NCI-H510A (cell line): ENCODE measurements around the gene TRAF6.
"Not testable (repeated sequence)": the region's sequence is repeated elsewhere in the genome, so short reads cannot be mapped to it uniquely, and the experiment has no call there.

Experiments
- DNase-seq: peaks from one replicate; lab custom pipeline; 2025; lab: John Stamatoyannopoulos, UW

The TRAF6 gene

GRCh38 chr11:36493332-36493731, 16.7 kb downstream of the TRAF6 start:
- no peak for DNase-seq

GRCh38 chr11:36492724-36493304, 17.3 kb downstream of the TRAF6 start:
- DNase-seq: no peak

- DNase-seq: no peak
Observed at GRCh38 chr11:36490026-36490806, 19.9 kb downstream of the TRAF6 start.

GRCh38 chr11:36488096-36488495, 22.0 kb downstream of the TRAF6 start:
- no peak for DNase-seq

GRCh38 chr11:36487619-36488018, 22.5 kb downstream of the TRAF6 start:
- no peak for DNase-seq

GRCh38 chr11:36485298-36486002, 24.6 kb downstream of the TRAF6 start:
- no peak for DNase-seq

GRCh38 chr11:36483042-36483441, 27.0 kb downstream of the TRAF6 start:
- DNase-seq: not testable (repeated sequence)

- DNase-seq: no peak
Observed at GRCh38 chr11:36480833-36481232, 29.2 kb downstream of the TRAF6 start.

- no peak for DNase-seq
Observed at GRCh38 chr11:36478700-36479329, 31.3 kb downstream of the TRAF6 start.

GRCh38 chr11:36475192-36475591, 34.9 kb downstream of the TRAF6 start:
- no peak for DNase-seq

- no peak for DNase-seq
Observed at GRCh38 chr11:36471577-36471976, 38.5 kb downstream of the TRAF6 start.

GRCh38 chr11:36469881-36470802, 39.9 kb downstream of the TRAF6 start:
- no peak for DNase-seq

- no peak for DNase-seq
Observed at GRCh38 chr11:36469063-36469462, 41.0 kb downstream of the TRAF6 start.

- DNase-seq: no peak
Observed at GRCh38 chr11:36467916-36468315, 42.2 kb downstream of the TRAF6 start.

GRCh38 chr11:36467012-36467411, 43.1 kb downstream of the TRAF6 start:
- DNase-seq: no peak

- DNase-seq: no peak
Observed at GRCh38 chr11:36465449-36466163, 44.5 kb downstream of the TRAF6 start.

- no peak for DNase-seq
Observed at GRCh38 chr11:36464720-36465119, 45.4 kb downstream of the TRAF6 start.

- no peak for DNase-seq
Observed at GRCh38 chr11:36463781-36464180, 46.3 kb downstream of the TRAF6 start.

GRCh38 chr11:36462321-36462720, 47.8 kb downstream of the TRAF6 start:
- no peak for DNase-seq

- no peak for DNase-seq
Observed at GRCh38 chr11:36460220-36460619, 49.9 kb downstream of the TRAF6 start.

- DNase-seq: no peak
Observed at GRCh38 chr11:36459046-36459445, 51.0 kb downstream of the TRAF6 start.
